ENCODE results near the gene SH2D7.

The SH2D7 gene

GRCh38 chr15:78100886-78101285 lies 8.5 kb downstream of the SH2D7 start:
- TF ChIP-seq CTCF (conservative IDR thresholded peaks at IDR 0.05; ENCODE audit: low read length) (no peak), EZH2phosphoT487 (IDR thresholded peaks at IDR 0.05; ENCODE audit: borderline replicate concordance) (no peak)
- H3K9ac ChIP-seq (ENCODE audit: low read depth, low read length, poor library complexity, severe bottlenecking), result no peak overlapping the region

GRCh38 chr15:78101423-78102105 lies 9.2 kb downstream of the SH2D7 start:
- H3K9me3 ChIP-seq (ENCODE audit: insufficient read depth, low read depth, low read length), result no peaks in the 10 kb centered on the region
- H3K9ac ChIP-seq (ENCODE audit: low read depth, low read length, poor library complexity, severe bottlenecking), result no peak overlapping the region
- H3K9me2 ChIP-seq (replicated peaks; ENCODE audit: low read depth, low read length), result no peaks in the 10 kb centered on the region
- TF ChIP-seq EZH2phosphoT487 (IDR thresholded peaks at IDR 0.05; ENCODE audit: borderline replicate concordance), result no peak
- no peak for TF ChIP-seq CTCF (conservative IDR thresholded peaks at IDR 0.05; ENCODE audit: low read length)
- H4K20me1 ChIP-seq (ENCODE audit: insufficient read depth, low read length, poor library complexity, severe bottlenecking), result no peaks in the 10 kb centered on the region
- no peak overlapping the region for H3K4me3 ChIP-seq (ENCODE audit: low read length, poor library complexity, severe bottlenecking)
- H3K36me3 ChIP-seq (ENCODE audit: insufficient read depth, low read length), result no peaks in the 10 kb centered on the region
- peaks cover 37% of the 10 kb centered on the region for H3K4me1 ChIP-seq (ENCODE audit: insufficient read depth, low read length, poor library complexity, severe bottlenecking)
- no peaks in the 10 kb centered on the region for H3K79me2 ChIP-seq (ENCODE audit: insufficient read depth, low read length)
- H3F3A ChIP-seq (ENCODE audit: low read depth), result no peaks in the 10 kb centered on the region
- no peak overlapping the region for H3K4me2 ChIP-seq (ENCODE audit: low read depth, low read length, poor library complexity, severe bottlenecking)
- H3K27me3 ChIP-seq (ENCODE audit: insufficient read depth, low read length, poor library complexity, severe bottlenecking), result no peaks in the 10 kb centered on the region
- H2AFZ ChIP-seq (ENCODE audit: low read length), result no peak overlapping the region

More at GRCh38 chr15:78100886-78101285, 8.5 kb downstream of the SH2D7 start:
- Histone ChIP-seq H3K79me2 (ENCODE audit: insufficient read depth, low read length) (no peaks in the 10 kb centered on the region), H3K4me2 (ENCODE audit: low read depth, low read length, poor library complexity, severe bottlenecking) (no peak overlapping the region), H4K20me1 (ENCODE audit: insufficient read depth, low read length, poor library complexity, severe bottlenecking) (no peaks in the 10 kb centered on the region), H3F3A (ENCODE audit: low read depth) (no peaks in the 10 kb centered on the region), H3K9me2 (replicated peaks; ENCODE audit: low read depth, low read length) (no peaks in the 10 kb centered on the region), H3K4me3 (ENCODE audit: low read length, poor library complexity, severe bottlenecking) (no peak overlapping the region), H3K27me3 (ENCODE audit: insufficient read depth, low read length, poor library complexity, severe bottlenecking) (no peaks in the 10 kb centered on the region), H2AFZ (ENCODE audit: low read length) (no peak overlapping the region), H3K4me1 (ENCODE audit: insufficient read depth, low read length, poor library complexity, severe bottlenecking) (peaks cover 32% of the 10 kb centered on the region), H3K9me3 (ENCODE audit: insufficient read depth, low read depth, low read length) (no peaks in the 10 kb centered on the region), H3K36me3 (ENCODE audit: insufficient read depth, low read length) (no peaks in the 10 kb centered on the region)

GRCh38 chr15:78102211-78102610 lies 9.8 kb downstream of the SH2D7 start:
- Histone ChIP-seq H3K9me3 (ENCODE audit: insufficient read depth, low read depth, low read length) (no peaks in the 10 kb centered on the region), H3K79me2 (ENCODE audit: insufficient read depth, low read length) (no peaks in the 10 kb centered on the region), H3K4me3 (ENCODE audit: low read length, poor library complexity, severe bottlenecking) (no peak overlapping the region), H2AFZ (ENCODE audit: low read length) (no peak overlapping the region), H4K20me1 (ENCODE audit: insufficient read depth, low read length, poor library complexity, severe bottlenecking) (no peaks in the 10 kb centered on the region), H3K27me3 (ENCODE audit: insufficient read depth, low read length, poor library complexity, severe bottlenecking) (no peaks in the 10 kb centered on the region), H3K9me2 (replicated peaks; ENCODE audit: low read depth, low read length) (no peaks in the 10 kb centered on the region), H3F3A (ENCODE audit: low read depth) (no peaks in the 10 kb centered on the region), H3K36me3 (ENCODE audit: insufficient read depth, low read length) (no peaks in the 10 kb centered on the region), H3K4me2 (ENCODE audit: low read depth, low read length, poor library complexity, severe bottlenecking) (no peak overlapping the region), H3K4me1 (ENCODE audit: insufficient read depth, low read length, poor library complexity, severe bottlenecking) (peaks cover 37% of the 10 kb centered on the region), H3K9ac (ENCODE audit: low read depth, low read length, poor library complexity, severe bottlenecking) (no peak overlapping the region)
- no peak for TF ChIP-seq EZH2phosphoT487 (IDR thresholded peaks at IDR 0.05; ENCODE audit: borderline replicate concordance)
- no peak for TF ChIP-seq CTCF (conservative IDR thresholded peaks at IDR 0.05; ENCODE audit: low read length)
